UCSD-AML1 (cell line): ENCODE measurements around the gene MYOG.

Experiments
- DNase-seq: peaks from one replicate; lab custom pipeline; 2025; ENCODE audit not compliant: unreplicated experiment; lab: John Stamatoyannopoulos, UW

The MYOG gene

GRCh38 chr1:203034422-203035110 lies 51.2 kb downstream of the MYOG start:
- DNase-seq: no peak

DNA sequence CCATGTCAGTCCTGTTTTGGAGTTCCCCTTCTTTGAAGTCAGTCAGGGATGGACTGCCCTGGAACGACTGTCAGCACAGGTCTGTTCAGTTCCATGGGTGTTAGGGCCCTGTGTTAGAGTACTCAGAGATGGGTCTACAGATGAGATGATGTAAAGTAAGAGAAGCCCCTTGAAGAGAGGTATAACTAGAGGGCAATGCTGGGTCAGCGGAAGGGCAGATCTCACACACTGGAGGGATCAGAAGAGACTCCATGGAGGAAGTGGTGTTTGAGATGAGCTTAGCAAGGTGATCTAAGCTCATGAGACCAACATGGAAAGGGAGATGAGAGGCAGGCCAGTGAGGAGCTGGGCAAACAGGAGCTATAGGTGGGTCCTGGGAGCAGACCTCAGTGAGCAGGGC lies 51.9 kb downstream of the MYOG start:
- DNase-seq: no peak

DNA sequence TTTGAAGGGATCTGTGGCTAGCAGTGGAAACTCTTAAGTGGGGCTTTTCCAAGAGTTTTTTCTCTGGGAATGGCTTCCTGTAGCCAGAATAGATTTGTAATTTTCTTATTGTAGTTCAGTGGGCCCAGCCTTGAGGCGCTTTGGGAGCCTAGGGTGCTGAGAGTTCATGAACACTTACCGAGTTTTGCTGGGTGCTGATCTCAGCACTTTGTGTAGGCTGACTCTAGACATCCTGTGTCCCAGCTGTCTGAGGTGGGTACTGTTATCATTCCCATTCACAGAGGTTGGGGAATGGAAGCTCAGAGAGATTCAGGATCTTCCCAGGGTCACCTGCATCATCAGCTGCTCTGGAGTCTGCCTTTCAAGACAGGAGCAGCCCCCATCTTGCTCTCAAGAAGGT lies 52.5 kb downstream of the MYOG start:
- DNase-seq: no peak
